OCI-LY7 (cell line): ENCODE measurements around the gene ZNF367. TPM values are rescaled to one million over a fixed set of nuclear protein-coding genes. Genes with fewer than 3 reads are reported as not detected.

Experiments
- BruUV-seq: library from RNA; stranded (reverse); fragments of 400-500 nt; replicated peaks from 2 replicates; lab custom pipeline; 2021; lab: Mats Ljungman, UMichigan
- CTCF ChIA-PET: fragments of 300-600 bp; sonication (Branson Sonifier 250); formaldehyde crosslinking; loops from one replicate; lab custom pipeline; 2022; ENCODE audit warnings: antibody characterized with exemption; ENCODE audit not compliant: unreplicated experiment; lab: Charles Lee
- POLR2A ChIA-PET: fragments of 300-600 bp; sonication (Branson Sonifier 250); formaldehyde crosslinking; loops from one replicate; lab custom pipeline; 2022; ENCODE audit warnings: antibody characterized with exemption; lab: Charles Lee
- DNase-seq: peaks from one replicate; pipeline ENCODE4 v3.0.0-alpha.2; 2015; ENCODE audit warnings: low spot score
- H2AFZ ChIP-seq: fragments of 200-600 bp; sonication (generic), shearing (Covaris generic); 2 replicates; pipeline ENCODE4 v1.6.1; 2014; ENCODE audit warnings: mild to moderate bottlenecking, antibody characterized with exemption, low read length, moderate library complexity
- H3K27ac ChIP-seq: fragments of 200-600 bp; sonication (generic); 2 replicates; pipeline ENCODE4 v1.5.1; 2014; ENCODE audit warnings: mixed run types, low read depth, mild to moderate bottlenecking, moderate library complexity, low read length, inconsistent platforms; ENCODE audit not compliant: poor library complexity, severe bottlenecking
- H3K36me3 ChIP-seq: fragments of 200-600 bp; sonication (generic); 2 replicates; pipeline ENCODE4 v1.6.1; 2014; ENCODE audit warnings: mild to moderate bottlenecking, antibody characterized with exemption, low read length, moderate library complexity, mixed read lengths; ENCODE audit not compliant: insufficient read depth
- H3K4me1 ChIP-seq: fragments of 200-600 bp; sonication (generic); 2 replicates; pipeline ENCODE4 v1.5.1; 2014; ENCODE audit warnings: mild to moderate bottlenecking, low read length; ENCODE audit not compliant: insufficient read depth, poor library complexity, severe bottlenecking
- H3K4me2 ChIP-seq: fragments of 200-600 bp; sonication (generic); 2 replicates; pipeline ENCODE4 v1.6.1; 2014; ENCODE audit warnings: mild to moderate bottlenecking, low read length
- H3K4me3 ChIP-seq: fragments of 200-600 bp; sonication (generic); 2 replicates; pipeline ENCODE4 v1.5.1; 2014; ENCODE audit warnings: mild to moderate bottlenecking, low read depth, low read length; ENCODE audit not compliant: poor library complexity, severe bottlenecking
- H3K79me2 ChIP-seq: fragments of 200-600 bp; sonication (generic); 2 replicates; pipeline ENCODE4 v1.6.1; 2016; ENCODE audit warnings: low read depth, mild to moderate bottlenecking, low read length, moderate library complexity, mixed read lengths; ENCODE audit not compliant: insufficient read depth
- H3K9me2 ChIP-seq: fragments of 200-600 bp; sonication (generic); 2 replicates; pipeline ENCODE4 v1.6.1; 2016; ENCODE audit warnings: mild to moderate bottlenecking, low read length, mixed read lengths; ENCODE audit not compliant: insufficient read depth
- H3K9me3 ChIP-seq: fragments of 200-600 bp; sonication (generic); 2 replicates; pipeline ENCODE4 v1.6.1; 2014; ENCODE audit warnings: mild to moderate bottlenecking, mixed run types, low read length, mixed read lengths
- H4K20me1 ChIP-seq: fragments of 200-600 bp; sonication (generic); 2 replicates; pipeline ENCODE4 v1.6.1; 2014; ENCODE audit warnings: mild to moderate bottlenecking, antibody characterized with exemption, low read length, moderate library complexity, mixed read lengths; ENCODE audit not compliant: insufficient read depth
- CTCF ChIP-seq: fragments of 200-600 bp; sonication (generic); conservative IDR thresholded peaks from 2 replicates; pipeline ENCODE4 v1.5.1; 2014; ENCODE audit warnings: mild to moderate bottlenecking, antibody characterized with exemption, low read length, moderate library complexity, mixed read lengths
- EZH2phosphoT487 ChIP-seq: fragments of 200-600 bp; sonication (generic); IDR thresholded peaks from 2 replicates; pipeline ENCODE4 v1.6.1; 2018; ENCODE audit warnings: low read depth, borderline replicate concordance, mild to moderate bottlenecking, mixed run types, antibody characterized with exemption, low read length, moderate library complexity, mixed read lengths
- intact Hi-C: fragments of 100-400 bp; cut with micrococcal nuclease; formaldehyde crosslinking; loops from one replicate; pipeline ENCODE4 v1.10.0; 2022; ENCODE audit not compliant: unreplicated experiment
- total RNA-seq, 2 experiments: library from RNA; depleted of rRNA in 1 of 2; stranded (reverse); fragments of >200 nt in 1 of 2; shearing (Covaris generic) in 1 of 2; gene quantifications; 2 replicates each; pipeline ENCODE4 v1.2.3, GENCODE V29; 2014 to 2022

ZNF367 gene
- total RNA-seq, 2 experiments from 2014 or later, result 24.6 to 35.1 TPM

- Histone ChIP-seq H3K4me3 (no peak overlapping the region), H3K4me2 (no peak overlapping the region), H4K20me1 (no peaks in the 10 kb centered on the region), H3K36me3 (no peaks in the 10 kb centered on the region), H3K79me2 (no peaks in the 10 kb centered on the region), H3K9me2 (no peaks in the 10 kb centered on the region), H3K27ac (no peak overlapping the region), H3K4me1 (no peaks in the 10 kb centered on the region), H3K9me3 (no peaks in the 10 kb centered on the region), H2AFZ (no peak overlapping the region)
- TF ChIP-seq CTCF, result no peak
- no peak for TF ChIP-seq EZH2phosphoT487
- DNase-seq, result no peak
- intact Hi-C loops, result no loop called here
- CTCF ChIA-PET, result no interaction called here
- no TSS peak for BruUV-seq
- POLR2A ChIA-PET, result interaction anchor here (0.9 kb wide), 1 partner anchor 329 kb away, joined by 3 read pairs; no protein-coding TSS in a partner anchor
Observed at GRCh38 chr9:96460882-96461281, 42.7 kb upstream of the ZNF367 start.

GRCh38 chr9:96460470-96460869 is 42.3 kb upstream of the ZNF367 start:
- no TSS peak for BruUV-seq

More at GRCh38 chr9:96460470-96460869, 42.3 kb upstream of the ZNF367 start:
- H3K36me3 ChIP-seq, result no peaks in the 10 kb centered on the region
- intact Hi-C loops, result no loop called here
- H4K20me1 ChIP-seq, result no peaks in the 10 kb centered on the region
- TF ChIP-seq CTCF, result no peak
- TF ChIP-seq EZH2phosphoT487, result no peak
- CTCF ChIA-PET, result no interaction called here
- no peaks in the 10 kb centered on the region for H3K4me1 ChIP-seq
- H3K79me2 ChIP-seq, result no peaks in the 10 kb centered on the region
- no peak overlapping the region for H3K4me2 ChIP-seq
- POLR2A ChIA-PET, result interaction anchor here (0.9 kb wide), 1 partner anchor 329 kb away, joined by 3 read pairs; no protein-coding TSS in a partner anchor
- no peaks in the 10 kb centered on the region for H3K9me2 ChIP-seq
- H3K9me3 ChIP-seq, result no peaks in the 10 kb centered on the region
- no peak for DNase-seq
- H3K4me3 ChIP-seq, result no peak overlapping the region
- no peak overlapping the region for H2AFZ ChIP-seq
- no peak overlapping the region for H3K27ac ChIP-seq
